Liver (tissue), 9 donors: ENCODE results near the gene METTL15. TPM values are rescaled to one million over a fixed set of nuclear protein-coding genes. Genes with fewer than 3 reads are reported as not detected.
"Not testable (repeated sequence)": the region's sequence is repeated elsewhere in the genome, so short reads cannot be mapped to it uniquely, and the experiment has no call there.

Source experiments
- DNase-seq: peaks from one replicate; pipeline ENCODE4 v3.0.0-alpha.2; 2017; ENCODE audit warnings: low spot score
- H3K27ac ChIP-seq, 2 donors: one replicate each; pipeline ENCODE4 v1.7.0; 2013; ENCODE audit warnings: inconsistent platforms in 2 of 2, low read length in 2 of 2, control low read depth in 1 of 2, low read depth in 1 of 2, mild to moderate bottlenecking in 1 of 2
- H3K27me3 ChIP-seq, 4 donors: one replicate each; pipeline versions ENCODE4 v1.6.1 to v1.7.0; 2013; ENCODE audit warnings: low read length in 3 of 4, inconsistent platforms in 1 of 4, mild to moderate bottlenecking in 1 of 4, moderate library complexity in 1 of 4; ENCODE audit not compliant: control insufficient read depth in 4 of 4, insufficient read depth in 4 of 4
- H3K36me3 ChIP-seq, 4 donors: one replicate each; pipeline versions ENCODE4 v1.6.1 to v1.7.0; 2013; ENCODE audit warnings: low read length in 3 of 4, mild to moderate bottlenecking in 3 of 4, low read depth in 1 of 4, moderate library complexity in 1 of 4; ENCODE audit not compliant: control insufficient read depth in 4 of 4, insufficient read depth in 3 of 4
- H3K4me1 ChIP-seq, 4 donors: one replicate each; pipeline versions ENCODE4 v1.6.1 to v1.7.0; 2013; ENCODE audit warnings: low read length in 3 of 4, mild to moderate bottlenecking in 3 of 4, moderate library complexity in 1 of 4; ENCODE audit not compliant: control insufficient read depth in 4 of 4, insufficient read depth in 4 of 4
- H3K4me3 ChIP-seq, 3 donors: one replicate each; pipeline versions ENCODE4 v1.6.1 to v1.7.0; 2013; ENCODE audit warnings: low read length in 3 of 3, control low read depth in 1 of 3, low read depth in 1 of 3, mild to moderate bottlenecking in 1 of 3
- H3K9ac ChIP-seq, 2 donors: one replicate each; pipeline ENCODE4 v1.7.0; 2013; ENCODE audit warnings: low read length in 2 of 2, mild to moderate bottlenecking in 2 of 2, moderate library complexity in 2 of 2, control low read depth in 1 of 2, low read depth in 1 of 2
- H3K9me3 ChIP-seq, 4 donors: one replicate each; pipeline versions ENCODE4 v1.6.1 to v1.7.0; 2013; ENCODE audit warnings: low read length in 3 of 4; ENCODE audit not compliant: control insufficient read depth in 4 of 4
- ATF3 ChIP-seq: IDR thresholded peaks from 2 replicates; pipeline ENCODE4 v1.6.1; 2016; ENCODE audit warnings: antibody characterized with exemption
- EGR1 ChIP-seq, 2 donors: IDR thresholded peaks; 2 replicates each; pipeline ENCODE4 v1.6.1; 2016 to 2018; ENCODE audit warnings: antibody characterized with exemption in 2 of 2, low read depth in 2 of 2
- HNF4A ChIP-seq, 2 donors: conservative IDR thresholded peaks; 2 replicates each; pipeline ENCODE4 v1.6.1; 2016; ENCODE audit warnings: antibody characterized with exemption in 2 of 2, mild to moderate bottlenecking in 2 of 2
- HNF4G ChIP-seq: IDR thresholded peaks from 2 replicates; pipeline ENCODE4 v1.6.1; 2016; ENCODE audit warnings: antibody characterized with exemption
- NR2F2 ChIP-seq: IDR thresholded peaks from 2 replicates; pipeline ENCODE4 v1.6.1; 2016; ENCODE audit warnings: antibody characterized with exemption
- RXRA ChIP-seq, 2 donors: IDR thresholded peaks; 2 replicates each; pipeline ENCODE4 v1.6.1; 2017 to 2018; ENCODE audit warnings: antibody characterized with exemption in 2 of 2, mild to moderate bottlenecking in 1 of 2
- SP1 ChIP-seq: IDR thresholded peaks from 2 replicates; pipeline ENCODE4 v1.6.1; 2018; ENCODE audit warnings: antibody characterized with exemption, mild to moderate bottlenecking
- TAF1 ChIP-seq: conservative IDR thresholded peaks from 2 replicates; pipeline ENCODE4 v1.6.1; 2016; ENCODE audit warnings: antibody characterized with exemption, mild to moderate bottlenecking
- YY1 ChIP-seq: IDR thresholded peaks from 2 replicates; pipeline ENCODE4 v1.6.1; 2016; ENCODE audit warnings: antibody characterized with exemption, mild to moderate bottlenecking
- ZBTB33 ChIP-seq: IDR thresholded peaks from 2 replicates; pipeline ENCODE4 v1.6.1; 2016; ENCODE audit warnings: antibody characterized with exemption
- WGBS: extraction: QIAGEN DNeasy Blood & Tissue Kit; methylation state at CpG from one replicate; pipeline ENCODE4 v1.1.7; 2013; 5-methylcytosine and 5-hydroxymethylcytosine counted together
- polyA plus RNA-seq, 2 donors: library from polyadenylated mRNA; stranded (reverse) in 1 of 2; unstranded in 1 of 2; fragments of 200-250 nt in 1 of 2; fragments of >200 nt in 1 of 2; fragmentation: Nextera tagmentation in 1 of 2; extraction: Ambion mirVana in 1 of 2; gene quantifications; one replicate each; pipeline versions ENCODE4 v1.2.1 to v1.2.3, GENCODE V29; 2013 to 2015
- total RNA-seq, 2 donors: library from RNA; depleted of rRNA; stranded (reverse); fragments of >200 nt; gene quantifications; one replicate each; pipeline ENCODE4 v1.2.3, GENCODE V29; 2014
- TF ChIP-seq, protein P1 (sequence below): IDR thresholded peaks from 2 replicates; pipeline ENCODE4 v1.6.1; 2016; ENCODE audit warnings: antibody characterized with exemption, mild to moderate bottlenecking
- TF ChIP-seq, protein P2 (sequence below): fragments of 150-350 bp; IDR thresholded peaks from 2 replicates; pipeline ENCODE4 v1.5.1; 2017; ENCODE audit warnings: improper control_type of control experiment, low read depth, low read length; ENCODE audit not compliant: missing input control
- donor health status: healthy.
- donor health status: healthy.
- donor health status: healthy.
- donor health status: healthy.
- donor health status: healthy.

The METTL15 gene
- total and polyA plus RNA-seq, 4 donors: 4.1 to 11.5 (median 8.1) TPM

GRCh38 chr11:28209906-28210305, 101.7 kb downstream of the METTL15 start:
- TF ChIP-seq RXRA (IDR thresholded peaks at IDR 0.05) (no peak), HNF4G (no peak), YY1 (no peak)
- TF ChIP-seq, protein P1, sequence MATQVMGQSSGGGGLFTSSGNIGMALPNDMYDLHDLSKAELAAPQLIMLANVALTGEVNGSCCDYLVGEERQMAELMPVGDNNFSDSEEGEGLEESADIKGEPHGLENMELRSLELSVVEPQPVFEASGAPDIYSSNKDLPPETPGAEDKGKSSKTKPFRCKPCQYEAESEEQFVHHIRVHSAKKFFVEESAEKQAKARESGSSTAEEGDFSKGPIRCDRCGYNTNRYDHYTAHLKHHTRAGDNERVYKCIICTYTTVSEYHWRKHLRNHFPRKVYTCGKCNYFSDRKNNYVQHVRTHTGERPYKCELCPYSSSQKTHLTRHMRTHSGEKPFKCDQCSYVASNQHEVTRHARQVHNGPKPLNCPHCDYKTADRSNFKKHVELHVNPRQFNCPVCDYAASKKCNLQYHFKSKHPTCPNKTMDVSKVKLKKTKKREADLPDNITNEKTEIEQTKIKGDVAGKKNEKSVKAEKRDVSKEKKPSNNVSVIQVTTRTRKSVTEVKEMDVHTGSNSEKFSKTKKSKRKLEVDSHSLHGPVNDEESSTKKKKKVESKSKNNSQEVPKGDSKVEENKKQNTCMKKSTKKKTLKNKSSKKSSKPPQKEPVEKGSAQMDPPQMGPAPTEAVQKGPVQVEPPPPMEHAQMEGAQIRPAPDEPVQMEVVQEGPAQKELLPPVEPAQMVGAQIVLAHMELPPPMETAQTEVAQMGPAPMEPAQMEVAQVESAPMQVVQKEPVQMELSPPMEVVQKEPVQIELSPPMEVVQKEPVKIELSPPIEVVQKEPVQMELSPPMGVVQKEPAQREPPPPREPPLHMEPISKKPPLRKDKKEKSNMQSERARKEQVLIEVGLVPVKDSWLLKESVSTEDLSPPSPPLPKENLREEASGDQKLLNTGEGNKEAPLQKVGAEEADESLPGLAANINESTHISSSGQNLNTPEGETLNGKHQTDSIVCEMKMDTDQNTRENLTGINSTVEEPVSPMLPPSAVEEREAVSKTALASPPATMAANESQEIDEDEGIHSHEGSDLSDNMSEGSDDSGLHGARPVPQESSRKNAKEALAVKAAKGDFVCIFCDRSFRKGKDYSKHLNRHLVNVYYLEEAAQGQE: no peak
- Histone ChIP-seq H3K9ac (no peak overlapping the region), H3K9me3 (no peaks in the 10 kb centered on the region), H3K36me3 (peaks cover 0 to 5% (median 2%) of the 10 kb centered on the region in 4 donors), H3K4me1 (no peaks in the 10 kb centered on the region), H3K27me3 (no peaks in the 10 kb centered on the region), H3K27ac (no peak overlapping the region), H3K4me3 (no peak overlapping the region)
- DNase-seq: no peak
- WGBS: 95% methylated on average over 1 of the region's 1 CpG

DNA sequence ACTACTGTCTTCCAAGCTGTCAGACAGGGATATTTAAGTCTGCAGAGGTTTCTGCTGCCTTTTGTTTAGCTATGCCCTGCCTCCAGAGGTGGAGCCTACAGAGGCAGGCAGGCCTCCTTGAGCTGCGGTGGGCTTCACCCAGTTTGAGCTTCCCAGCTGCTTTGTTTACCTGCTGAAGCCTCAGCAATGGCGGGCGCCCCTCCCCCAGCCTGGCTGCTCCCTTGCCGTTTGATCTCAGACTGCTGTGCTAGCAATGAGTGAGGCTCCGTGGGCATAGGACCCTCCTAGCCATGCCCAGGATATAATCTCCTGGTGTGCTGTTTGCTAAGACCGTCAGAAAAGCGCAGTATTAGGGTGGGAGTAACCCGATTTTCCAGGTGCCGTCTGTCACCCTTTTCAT, 113.9 kb downstream of the METTL15 start:
- H3K9ac ChIP-seq: not testable (repeated sequence)

DNA sequence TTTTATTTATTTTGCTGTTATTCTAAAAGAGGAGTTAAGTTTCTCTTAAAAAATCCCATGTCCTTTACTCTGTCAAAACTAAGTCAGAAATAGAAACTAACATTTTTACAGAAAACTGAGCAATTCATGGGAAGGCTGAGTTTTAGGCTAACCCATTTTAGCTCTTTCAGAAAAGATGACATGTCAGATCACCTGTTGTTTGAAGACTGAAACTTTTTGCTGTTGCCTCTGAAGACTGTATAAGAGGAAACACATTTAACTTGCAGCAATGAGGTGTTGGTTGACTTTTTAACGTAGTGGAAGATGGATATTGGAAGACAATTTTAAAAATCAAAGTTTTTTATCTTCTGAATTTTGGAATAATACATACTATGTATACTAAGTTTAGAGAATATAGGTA, 115.4 kb downstream of the METTL15 start:
- no peak for DNase-seq
- Histone ChIP-seq H3K9me3 (no peaks in the 10 kb centered on the region), H3K36me3 (no peaks in the 10 kb centered on the region), H3K4me3 (no peak overlapping the region), H3K27me3 (no peaks in the 10 kb centered on the region), H3K9ac (no peak overlapping the region), H3K4me1 (no peaks in the 10 kb centered on the region), H3K27ac (no peak overlapping the region)
- TF ChIP-seq, protein P1: no peak
- TF ChIP-seq EGR1 (IDR thresholded peaks at IDR 0.05; ENCODE audit: low read depth in 2 of 2) (no peak), YY1 (no peak), SP1 (no peak), HNF4G (no peak), NR2F2 (no peak), TAF1 (no peak), ZBTB33 (no peak), HNF4A (conservative IDR thresholded peaks at IDR 0.05) (no peak), ATF3 (no peak)
- TF ChIP-seq, protein P2, sequence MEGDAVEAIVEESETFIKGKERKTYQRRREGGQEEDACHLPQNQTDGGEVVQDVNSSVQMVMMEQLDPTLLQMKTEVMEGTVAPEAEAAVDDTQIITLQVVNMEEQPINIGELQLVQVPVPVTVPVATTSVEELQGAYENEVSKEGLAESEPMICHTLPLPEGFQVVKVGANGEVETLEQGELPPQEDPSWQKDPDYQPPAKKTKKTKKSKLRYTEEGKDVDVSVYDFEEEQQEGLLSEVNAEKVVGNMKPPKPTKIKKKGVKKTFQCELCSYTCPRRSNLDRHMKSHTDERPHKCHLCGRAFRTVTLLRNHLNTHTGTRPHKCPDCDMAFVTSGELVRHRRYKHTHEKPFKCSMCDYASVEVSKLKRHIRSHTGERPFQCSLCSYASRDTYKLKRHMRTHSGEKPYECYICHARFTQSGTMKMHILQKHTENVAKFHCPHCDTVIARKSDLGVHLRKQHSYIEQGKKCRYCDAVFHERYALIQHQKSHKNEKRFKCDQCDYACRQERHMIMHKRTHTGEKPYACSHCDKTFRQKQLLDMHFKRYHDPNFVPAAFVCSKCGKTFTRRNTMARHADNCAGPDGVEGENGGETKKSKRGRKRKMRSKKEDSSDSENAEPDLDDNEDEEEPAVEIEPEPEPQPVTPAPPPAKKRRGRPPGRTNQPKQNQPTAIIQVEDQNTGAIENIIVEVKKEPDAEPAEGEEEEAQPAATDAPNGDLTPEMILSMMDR: no peak
- 95% methylated on average over 1 of the region's 1 CpG for WGBS

More for the DNA sequence above, 113.9 kb downstream of the METTL15 start:
- not testable (repeated sequence) for H3K4me3 ChIP-seq, H3K4me1 ChIP-seq, H3K27me3 ChIP-seq, H3K27ac ChIP-seq, H3K9me3 ChIP-seq, DNase-seq, H3K36me3 ChIP-seq
- 97% methylated on average over 9 of the region's 9 CpGs for WGBS
